GM18867 (cell line): ENCODE measurements around the gene PCNX1.
"Not testable (repeated sequence)": the region's sequence is repeated elsewhere in the genome, so short reads cannot be mapped to it uniquely, and the experiment has no call there.

ENCODE experiments used
- ATAC-seq: cut with Tn5 transposase; IDR thresholded peaks from one replicate; pipeline ENCODE4 v1.9.1; 2021; ENCODE audit warnings: mild to moderate bottlenecking, moderate library complexity; ENCODE audit not compliant: unreplicated experiment

Gene PCNX1

GRCh38 chr14:71119075-71119474 lies 211.8 kb downstream of the PCNX1 start:
- no peak for ATAC-seq

GRCh38 chr14:71119832-71120231 lies 212.6 kb downstream of the PCNX1 start:
- ATAC-seq: no peak

GRCh38 chr14:71121001-71121400 lies 213.7 kb downstream of the PCNX1 start:
- no peak for ATAC-seq

GRCh38 chr14:71121711-71122110 lies 214.5 kb downstream of the PCNX1 start:
- no peak for ATAC-seq

- no peak for ATAC-seq
Observed at GRCh38 chr14:71122866-71123565, 215.8 kb downstream of the PCNX1 start.

- no peak for ATAC-seq
Observed at GRCh38 chr14:71123579-71124135, 216.4 kb downstream of the PCNX1 start.

GRCh38 chr14:71129716-71130490 lies 222.6 kb downstream of the PCNX1 start:
- ATAC-seq: not testable (repeated sequence)

- no peak for ATAC-seq
Observed at GRCh38 chr14:71130491-71131179, 223.4 kb downstream of the PCNX1 start.

- ATAC-seq: no peak
Observed at GRCh38 chr14:71133296-71133695, 226.0 kb downstream of the PCNX1 start.

GRCh38 chr14:71135496-71135895 lies 228.2 kb downstream of the PCNX1 start:
- ATAC-seq: no peak

GRCh38 chr14:71135911-71136310 lies 228.7 kb downstream of the PCNX1 start:
- no peak for ATAC-seq

- no peak for ATAC-seq
Observed at GRCh38 chr14:71136386-71137060, 229.3 kb downstream of the PCNX1 start.

- no peak for ATAC-seq
Observed at GRCh38 chr14:71137536-71138447, 230.5 kb downstream of the PCNX1 start.

GRCh38 chr14:71138448-71139293 lies 231.4 kb downstream of the PCNX1 start:
- ATAC-seq: peak; percentile 50

- ATAC-seq: no peak
Observed at GRCh38 chr14:71139294-71139946, 232.2 kb downstream of the PCNX1 start.

GRCh38 chr14:71140157-71140556 lies 232.9 kb downstream of the PCNX1 start:
- no peak for ATAC-seq

- ATAC-seq: no peak
Observed at GRCh38 chr14:71141701-71142374, 234.6 kb downstream of the PCNX1 start.
